ENCODE measurements around the gene POU2AF3.

POU2AF3 gene

DNA sequence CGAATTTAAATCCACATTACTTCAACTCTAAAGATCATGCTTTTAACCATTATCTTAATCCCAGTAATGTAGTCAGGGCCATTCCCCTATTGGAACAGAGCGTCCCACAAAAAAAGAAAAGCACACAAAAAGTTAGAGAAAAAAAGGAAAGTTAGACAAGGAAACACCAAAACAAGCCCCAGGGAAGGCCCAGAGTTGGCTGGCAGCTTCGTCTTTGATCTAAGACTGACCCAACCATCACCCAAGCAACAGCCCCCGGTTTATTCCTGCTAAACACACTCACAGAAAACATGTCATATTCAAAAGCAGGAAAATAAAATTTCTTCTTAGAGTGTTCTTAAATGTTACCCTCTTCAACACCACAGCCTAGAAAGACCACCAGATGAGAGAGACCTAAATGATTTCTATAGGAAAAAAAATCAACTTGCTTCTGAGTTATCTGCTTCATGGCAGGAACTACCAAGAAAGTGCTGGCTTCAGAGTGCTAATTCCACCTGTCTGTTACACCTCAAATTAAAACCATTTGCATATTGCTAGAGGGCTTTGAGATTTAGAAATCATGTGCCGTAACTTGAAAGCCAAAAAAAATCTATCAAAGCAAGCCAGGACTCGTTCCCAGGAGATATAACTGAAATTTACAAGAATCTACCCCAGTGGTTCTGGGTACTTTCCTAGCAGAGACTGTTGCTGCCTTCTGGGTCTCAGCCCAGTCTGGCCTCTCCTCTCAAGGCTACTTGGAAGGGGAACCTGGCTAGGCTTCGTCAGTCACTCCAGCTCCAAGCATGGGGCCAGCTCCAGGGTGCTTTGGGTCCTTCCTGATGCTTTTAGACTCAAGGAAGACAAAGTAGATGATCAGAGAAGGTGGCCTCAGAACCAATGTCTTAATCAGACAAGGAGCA, 31.2 kb downstream of the POU2AF3 start:
- no peak for DNase-seq (ENCODE audit: low read depth)

DNA sequence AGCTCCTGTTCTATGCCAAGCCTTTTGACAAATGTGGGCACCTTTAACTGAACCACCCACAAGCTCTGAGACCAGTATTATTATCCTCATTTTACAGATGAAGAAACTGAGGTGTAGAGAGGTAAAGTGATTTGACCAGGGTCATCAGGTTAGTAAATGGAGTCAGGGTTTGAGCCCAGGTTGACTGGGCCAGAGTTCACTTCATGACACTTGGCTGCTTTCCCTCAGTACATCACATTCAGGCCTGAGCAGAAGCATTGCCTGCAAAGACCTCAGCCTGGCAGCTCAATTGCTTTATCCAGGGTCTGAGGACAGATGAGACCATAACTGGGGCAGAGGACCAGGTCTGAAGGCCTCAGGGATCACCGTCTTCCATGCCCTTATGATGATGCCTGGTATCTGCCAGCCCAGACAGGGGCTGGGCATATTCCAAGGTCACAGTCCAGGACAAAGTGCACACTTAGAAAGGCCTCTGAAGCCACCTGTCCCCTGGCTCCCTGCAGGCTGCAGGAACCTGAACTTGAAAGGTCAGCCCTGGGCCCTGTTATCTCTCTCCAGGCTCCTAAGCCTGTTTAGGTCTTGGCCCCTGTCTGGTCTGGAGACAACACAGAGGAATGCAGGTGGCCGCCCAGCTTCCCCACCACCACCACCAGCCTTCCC, 32.0 kb downstream of the POU2AF3 start:
- no peak for DNase-seq (ENCODE audit: low read depth)

DNA sequence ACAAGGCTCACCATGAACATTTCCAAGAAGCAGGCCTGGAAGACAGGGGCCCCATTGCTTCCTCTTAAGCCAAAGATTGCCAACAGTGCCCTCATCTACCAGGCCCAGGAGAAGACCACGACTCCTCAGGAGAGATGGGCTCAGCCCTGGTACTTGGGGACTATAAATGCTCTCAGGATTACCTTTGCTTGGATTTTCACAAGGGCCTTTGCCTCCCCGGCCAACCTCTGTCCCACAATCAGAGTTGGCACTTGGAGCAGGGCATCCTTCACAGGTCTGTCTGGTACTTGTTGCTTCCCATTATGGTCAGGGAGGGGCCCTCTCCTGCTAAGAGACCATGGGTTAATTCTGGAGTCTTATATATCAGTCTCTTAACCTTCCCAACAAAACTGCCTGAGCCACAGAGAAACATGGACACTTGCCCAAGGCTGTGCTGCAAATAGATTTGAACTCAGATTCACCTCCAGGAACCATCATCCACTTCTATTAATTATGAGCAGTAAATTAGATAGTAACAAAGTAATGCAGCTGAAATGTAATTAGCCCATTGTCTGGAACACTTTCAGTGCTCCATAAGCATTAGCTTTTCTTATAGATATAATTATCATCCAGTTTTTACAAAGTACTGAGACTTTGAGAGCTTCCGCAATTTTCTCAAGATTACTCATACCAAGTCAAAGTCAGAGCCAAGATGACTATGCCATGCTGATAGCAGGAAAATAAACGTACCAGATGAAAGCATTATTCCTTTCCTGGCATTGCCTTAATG, 33.5 kb downstream of the POU2AF3 start:
- no peak for DNase-seq (ENCODE audit: low read depth)

DNA sequence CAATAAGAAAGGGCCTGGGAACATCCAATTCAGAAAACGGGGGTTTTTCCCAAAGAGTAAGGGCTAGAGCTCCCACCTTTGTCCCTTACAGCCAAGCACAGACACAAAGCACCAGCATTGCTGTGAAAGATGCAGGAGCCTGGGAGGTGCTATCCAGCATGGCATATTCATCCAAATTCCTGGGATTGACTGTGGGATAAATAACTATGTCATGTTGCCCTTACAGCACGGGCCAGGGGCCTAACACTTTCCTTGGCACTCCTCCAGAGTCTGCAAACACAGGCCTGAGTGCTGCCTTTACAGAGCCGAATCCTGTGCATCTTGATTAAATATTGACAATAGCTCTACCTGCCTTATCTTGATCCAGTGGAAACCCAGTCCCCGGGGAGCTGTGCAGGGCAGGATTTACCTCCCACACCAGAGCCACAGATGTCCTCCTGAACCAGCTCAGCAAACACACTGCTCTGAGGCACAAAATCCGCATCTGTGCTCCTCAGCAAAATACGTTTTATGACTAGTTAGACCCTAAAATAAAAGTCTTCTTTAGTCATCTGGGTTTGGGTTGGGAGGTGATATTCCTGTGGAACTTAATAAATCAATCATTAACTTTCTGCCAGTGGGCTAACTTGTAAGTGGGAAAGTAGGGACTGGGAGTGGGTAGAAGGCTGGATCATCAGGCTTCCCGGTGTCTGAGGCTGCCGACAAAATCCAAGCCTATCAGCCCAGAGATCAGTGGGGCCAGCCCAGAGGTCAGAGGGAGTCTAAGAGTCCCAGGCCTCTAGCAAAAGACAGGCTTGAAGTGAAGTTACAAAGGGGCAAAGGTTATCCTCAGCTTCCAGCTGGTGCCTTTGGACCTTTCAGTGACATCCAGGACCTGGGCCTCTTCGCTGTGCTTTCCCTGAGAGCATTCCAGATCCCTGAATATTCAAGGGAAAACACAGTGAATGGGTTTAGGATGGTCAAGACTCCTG, 36.5 kb downstream of the POU2AF3 start:
- no peak for DNase-seq (ENCODE audit: low read depth)

DNA sequence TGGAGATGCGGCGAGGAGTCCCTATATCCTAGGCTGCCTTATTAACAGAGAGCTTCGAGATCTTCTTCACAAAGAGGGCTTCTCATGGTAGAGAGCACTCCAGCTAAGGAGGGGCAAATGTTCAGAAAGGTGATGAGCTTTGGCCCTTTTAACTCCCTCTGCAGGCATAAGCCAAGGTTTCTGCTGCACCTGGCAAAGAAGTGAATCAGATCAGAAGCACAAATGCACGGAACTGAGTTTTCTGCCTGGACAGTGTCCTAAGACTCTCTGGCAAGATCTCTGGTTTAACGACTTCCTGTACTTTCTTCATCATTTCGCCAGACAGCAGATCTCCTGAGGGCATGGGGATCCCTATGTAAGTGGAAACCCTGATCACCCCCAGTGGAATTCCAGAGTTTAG, 37.2 kb downstream of the POU2AF3 start:
- no peak for DNase-seq (ENCODE audit: low read depth)

DNA sequence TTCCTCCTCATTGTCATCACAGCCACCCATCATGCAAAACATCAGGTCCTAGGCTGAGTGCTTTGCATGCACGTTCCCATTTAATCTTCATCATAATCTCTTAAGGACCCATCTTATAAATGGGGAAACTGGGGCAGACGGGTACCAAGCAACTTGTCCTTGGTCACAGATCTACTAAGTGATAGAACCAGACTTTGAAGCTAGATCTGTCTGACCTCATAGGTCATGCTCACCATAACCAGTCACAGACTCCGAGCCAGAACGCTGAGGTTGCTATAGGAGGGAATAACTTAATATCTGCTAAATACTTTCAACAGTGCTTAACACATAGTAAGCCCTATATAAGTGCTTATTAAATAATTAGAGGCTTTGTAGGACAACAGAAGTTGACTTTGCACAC, 37.7 kb downstream of the POU2AF3 start:
- no peak for DNase-seq (ENCODE audit: low read depth)

DNA sequence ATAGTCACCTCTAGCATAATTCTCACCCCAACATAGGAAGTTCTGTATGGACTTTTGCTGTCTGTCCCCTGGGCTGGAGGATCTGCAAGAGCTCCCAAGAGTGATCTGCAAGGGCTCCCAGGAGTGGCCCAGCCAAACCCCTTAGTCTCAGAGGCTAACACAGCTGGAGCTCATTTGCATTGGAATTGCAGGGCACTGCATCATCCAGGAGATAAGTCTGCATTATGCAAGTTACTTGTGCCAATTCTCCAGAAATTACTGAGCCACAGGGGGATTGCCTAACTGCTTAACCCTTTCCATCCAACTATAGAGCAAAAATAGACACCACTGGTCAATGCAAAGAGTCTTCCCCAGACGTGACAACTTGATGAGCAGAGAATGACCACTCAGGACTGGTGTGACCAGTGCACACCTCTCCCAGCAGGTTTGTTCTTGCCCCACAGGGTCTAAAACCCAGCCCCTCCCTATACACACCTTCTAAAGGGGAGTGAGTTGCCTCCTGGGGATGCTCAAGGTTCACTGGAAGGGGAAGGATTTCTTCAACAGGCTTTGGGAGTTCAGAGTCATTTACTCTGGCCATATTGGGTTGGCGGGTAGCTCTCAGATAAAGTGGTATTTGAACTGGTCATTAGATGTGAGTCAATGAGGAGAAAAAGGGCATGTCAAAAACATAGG, 38.4 kb downstream of the POU2AF3 start:
- no peak for DNase-seq (ENCODE audit: low read depth)

DNA sequence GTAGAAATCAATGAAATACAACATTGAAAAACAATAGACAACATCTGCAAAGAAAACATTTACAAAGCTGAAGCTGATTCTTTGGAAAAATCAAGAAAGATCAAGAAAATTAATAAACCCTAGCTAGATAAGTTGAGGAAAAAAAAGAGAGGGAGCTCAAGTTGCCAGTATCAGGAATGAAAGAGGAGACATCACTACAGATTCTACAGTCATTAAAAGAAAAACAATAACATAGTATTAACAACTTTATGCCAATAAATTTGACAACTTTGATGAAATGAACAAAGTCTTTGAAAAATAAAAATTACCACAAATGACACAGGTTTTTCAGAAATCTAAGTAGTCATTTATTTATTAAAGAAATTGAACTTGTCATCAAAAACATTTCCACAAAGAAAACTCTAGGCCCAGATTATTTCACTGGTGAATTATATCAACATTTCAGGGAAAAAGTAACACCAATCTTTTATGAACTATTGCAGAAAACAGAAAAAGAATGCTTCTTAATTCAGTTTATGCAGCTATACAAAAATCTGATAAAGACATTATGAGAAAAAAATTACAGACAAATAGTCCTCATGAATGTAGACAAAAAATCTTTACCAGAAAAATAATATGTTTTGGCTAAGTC, 41.5 kb downstream of the POU2AF3 start:
- no peak for DNase-seq (ENCODE audit: low read depth)

DNA sequence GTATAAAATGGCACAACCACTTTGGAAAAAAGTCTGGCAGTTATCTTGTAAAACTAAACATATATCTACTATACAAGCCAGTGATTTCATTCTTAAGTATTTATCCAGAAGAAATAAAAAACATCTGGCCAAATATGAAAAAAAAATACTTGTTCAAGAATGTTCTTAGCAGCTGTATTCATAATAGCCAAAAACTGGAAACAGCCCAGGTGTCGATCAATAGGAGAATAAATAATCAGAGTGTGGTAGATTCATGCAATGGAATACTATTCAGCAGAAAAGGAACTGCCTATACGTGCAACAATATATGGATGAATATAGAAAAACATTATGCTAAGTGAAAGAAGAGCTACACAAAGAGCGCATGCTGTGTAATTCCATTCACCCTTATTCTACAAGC, 44.0 kb downstream of the POU2AF3 start:
- no peak for DNase-seq (ENCODE audit: low read depth)

DNA sequence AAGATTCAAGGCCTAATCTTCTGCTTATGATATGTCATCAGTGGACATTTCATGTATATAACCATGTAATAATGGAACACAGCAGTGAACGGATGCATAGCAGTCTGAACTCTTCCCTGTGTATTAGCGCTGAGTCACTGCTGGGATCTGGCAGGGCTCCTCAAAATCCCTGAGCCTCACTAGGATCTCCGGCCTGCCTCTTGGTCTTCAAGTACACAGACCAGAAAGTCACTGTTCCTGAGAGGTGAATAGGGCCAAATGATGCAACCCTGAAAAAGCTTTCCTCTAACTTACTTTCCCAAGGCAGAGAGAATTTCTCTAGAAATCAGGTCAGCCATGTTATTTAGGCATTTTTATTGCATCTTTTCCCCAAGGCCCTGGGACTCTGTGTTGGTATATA, 45.7 kb downstream of the POU2AF3 start:
- no peak for DNase-seq (ENCODE audit: low read depth)

DNA sequence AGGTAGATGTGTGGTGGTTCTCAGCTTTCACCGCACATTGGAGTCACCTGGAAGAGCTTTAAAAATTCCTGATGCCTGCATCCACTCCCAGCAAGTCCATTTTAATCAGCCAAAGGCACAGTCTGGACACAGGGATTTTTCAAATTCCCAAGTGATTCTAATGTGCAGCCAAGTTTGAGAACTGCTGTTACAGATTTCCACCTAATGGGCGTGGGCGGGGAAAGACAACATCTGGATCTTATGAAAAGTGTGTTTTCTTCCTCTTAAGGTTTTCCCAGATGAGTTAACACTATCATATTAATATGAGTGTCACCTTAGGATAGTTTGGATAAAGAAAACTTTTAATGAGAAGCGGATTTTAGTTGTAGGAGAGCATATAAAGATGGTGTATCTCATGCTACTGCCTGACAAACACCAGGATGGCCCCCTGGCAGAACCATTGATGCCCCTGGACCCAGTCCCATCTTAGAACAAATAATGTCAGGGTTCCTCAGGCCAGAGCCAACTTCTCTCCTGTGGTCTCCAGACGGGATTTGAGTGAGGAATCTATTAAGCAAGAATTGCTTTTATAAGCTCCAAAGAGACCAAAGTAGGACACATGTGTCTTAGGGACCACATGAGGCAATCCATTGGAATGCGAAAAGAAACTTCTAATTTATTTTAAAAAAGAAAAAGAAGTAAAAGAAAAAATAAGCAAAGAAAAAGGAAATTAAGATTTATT, 48.8 kb downstream of the POU2AF3 start:
- DNase-seq (ENCODE audit: low read depth) = no peak

DNA sequence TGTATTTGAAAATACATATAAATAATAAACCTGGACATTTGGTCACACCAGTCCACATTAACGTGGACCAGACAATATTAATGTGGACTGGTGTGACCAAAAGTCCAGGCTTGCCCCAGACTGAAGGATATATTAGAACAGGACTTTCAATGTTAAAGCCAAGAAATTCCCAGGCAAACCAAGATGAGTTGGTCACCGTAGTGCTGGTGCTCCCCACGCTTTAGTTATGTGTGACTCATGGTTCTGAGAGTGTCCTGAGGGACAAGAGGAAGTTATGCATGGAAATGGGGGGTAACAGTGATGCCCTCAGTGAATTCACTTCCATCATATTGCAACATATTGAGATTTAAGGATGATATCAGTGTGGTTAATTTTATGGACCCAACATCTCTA, 49.4 kb downstream of the POU2AF3 start:
- no peak for DNase-seq (ENCODE audit: low read depth)

DNA sequence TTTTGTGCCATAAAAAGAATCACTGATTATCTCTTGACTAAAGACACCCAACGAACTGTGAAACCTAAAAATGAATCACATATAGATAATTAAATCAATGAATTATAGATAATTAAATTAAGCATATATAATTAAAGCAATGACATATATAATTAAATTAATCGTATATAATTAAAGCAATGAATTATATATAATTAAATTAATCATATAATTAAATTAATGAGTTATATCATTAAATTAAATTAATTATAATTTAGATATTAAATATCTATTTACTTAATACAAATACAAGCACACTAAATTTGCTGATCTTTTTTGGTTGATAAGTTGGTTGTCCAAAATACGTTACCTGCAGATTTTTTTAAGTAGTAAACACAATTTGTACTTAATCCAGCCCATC, 49.8 kb downstream of the POU2AF3 start:
- DNase-seq (ENCODE audit: low read depth) = no peak

DNA sequence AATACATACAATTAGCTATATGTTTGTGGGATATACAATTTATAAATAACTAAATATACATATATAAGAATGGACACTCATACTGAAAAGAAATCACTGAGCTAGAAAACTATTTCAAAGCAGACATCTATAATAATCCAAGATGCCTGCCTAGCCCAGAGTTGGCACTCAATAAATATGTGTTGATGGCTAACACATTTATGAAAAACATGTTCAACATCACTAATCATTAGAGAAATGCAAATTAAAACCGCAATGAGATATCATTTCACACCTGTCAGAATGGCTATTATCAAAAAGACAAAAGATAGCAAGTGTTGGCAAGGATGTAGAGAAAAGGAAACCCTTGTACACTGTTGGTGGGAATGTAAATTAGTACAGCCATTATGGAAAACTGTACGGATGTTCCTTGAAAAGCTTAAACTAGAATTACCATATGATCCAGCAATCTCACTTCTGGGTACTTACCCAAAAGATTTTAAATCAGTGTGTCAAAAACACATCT, 50.9 kb downstream of the POU2AF3 start:
- DNase-seq (ENCODE audit: low read depth) = no peak

DNA sequence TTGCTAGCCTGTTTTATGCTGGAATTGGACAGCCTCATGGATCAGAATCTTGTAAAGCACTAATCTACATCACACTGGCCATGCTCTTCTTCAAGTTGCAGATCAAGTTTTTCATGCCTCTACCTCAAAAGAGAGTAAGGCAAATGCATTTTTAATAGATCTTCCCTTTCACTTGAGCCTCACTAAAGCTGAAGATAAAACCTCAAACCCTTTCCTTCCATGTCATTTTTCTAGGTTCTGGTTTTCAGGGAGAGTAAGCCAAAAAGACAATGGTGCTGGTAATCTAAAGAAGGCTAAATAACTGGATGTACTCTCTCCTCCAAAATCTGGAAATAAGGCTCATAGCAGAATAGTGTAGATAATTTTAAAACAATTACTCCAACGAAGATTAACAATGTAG, 52.5 kb downstream of the POU2AF3 start:
- no peak for DNase-seq (ENCODE audit: low read depth)

DNA sequence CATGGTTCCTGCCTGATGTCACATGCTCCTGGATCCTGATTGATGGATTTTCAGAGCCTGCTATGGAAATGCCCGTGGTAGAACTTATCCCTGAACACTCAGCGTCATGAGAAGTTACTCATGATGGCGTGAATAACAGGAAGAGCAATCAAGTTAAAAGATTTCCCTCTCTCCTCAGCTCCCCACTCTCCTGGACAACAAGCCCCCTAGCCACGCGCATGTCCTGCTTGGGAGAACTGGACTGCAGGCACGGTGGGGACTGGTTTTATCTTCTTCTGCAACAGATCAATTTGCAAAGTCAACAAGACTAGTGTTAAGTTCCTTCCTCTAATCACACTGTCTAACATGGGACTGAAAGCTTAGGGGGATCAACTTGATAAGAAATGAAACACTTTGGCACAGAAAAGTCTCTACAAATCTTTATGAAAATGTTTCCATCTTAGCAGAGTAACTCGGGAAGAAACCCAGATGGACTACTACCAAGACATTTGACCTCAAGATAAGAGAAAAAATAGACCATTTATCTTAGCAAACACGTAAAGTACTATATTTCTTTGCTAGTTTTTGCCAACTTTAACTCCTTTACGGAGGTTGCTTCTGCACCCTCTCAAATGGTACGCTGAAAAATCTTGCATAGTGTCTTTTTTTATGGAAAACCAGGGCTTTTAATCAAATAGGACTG, 53.2 kb downstream of the POU2AF3 start:
- no peak for DNase-seq (ENCODE audit: low read depth)

DNA sequence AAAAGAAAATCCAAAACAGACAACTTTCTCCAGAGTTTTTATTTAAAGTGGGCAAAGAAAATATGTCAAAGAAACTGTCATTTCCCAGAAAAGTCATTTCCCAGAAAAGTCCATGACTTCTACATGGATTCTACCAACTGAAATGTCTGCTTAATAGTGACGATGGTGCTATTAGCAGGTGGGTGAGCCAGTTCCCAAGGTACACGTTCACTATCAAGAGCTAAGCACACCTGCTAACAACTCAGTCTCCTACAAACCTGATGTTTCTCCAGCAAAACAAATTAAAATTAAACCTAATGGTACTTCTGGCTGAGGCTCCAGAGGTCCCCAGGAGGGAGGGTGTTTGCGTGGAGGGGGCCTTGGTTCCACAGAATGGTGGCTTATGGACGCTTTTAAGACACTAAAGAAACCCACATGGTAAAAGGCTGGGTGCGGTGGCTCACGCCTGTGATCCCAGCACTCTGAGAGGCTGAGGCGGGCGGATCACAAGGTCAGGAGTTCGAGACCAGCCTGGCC, 53.9 kb downstream of the POU2AF3 start:
- no peak for DNase-seq (ENCODE audit: low read depth)

DNA sequence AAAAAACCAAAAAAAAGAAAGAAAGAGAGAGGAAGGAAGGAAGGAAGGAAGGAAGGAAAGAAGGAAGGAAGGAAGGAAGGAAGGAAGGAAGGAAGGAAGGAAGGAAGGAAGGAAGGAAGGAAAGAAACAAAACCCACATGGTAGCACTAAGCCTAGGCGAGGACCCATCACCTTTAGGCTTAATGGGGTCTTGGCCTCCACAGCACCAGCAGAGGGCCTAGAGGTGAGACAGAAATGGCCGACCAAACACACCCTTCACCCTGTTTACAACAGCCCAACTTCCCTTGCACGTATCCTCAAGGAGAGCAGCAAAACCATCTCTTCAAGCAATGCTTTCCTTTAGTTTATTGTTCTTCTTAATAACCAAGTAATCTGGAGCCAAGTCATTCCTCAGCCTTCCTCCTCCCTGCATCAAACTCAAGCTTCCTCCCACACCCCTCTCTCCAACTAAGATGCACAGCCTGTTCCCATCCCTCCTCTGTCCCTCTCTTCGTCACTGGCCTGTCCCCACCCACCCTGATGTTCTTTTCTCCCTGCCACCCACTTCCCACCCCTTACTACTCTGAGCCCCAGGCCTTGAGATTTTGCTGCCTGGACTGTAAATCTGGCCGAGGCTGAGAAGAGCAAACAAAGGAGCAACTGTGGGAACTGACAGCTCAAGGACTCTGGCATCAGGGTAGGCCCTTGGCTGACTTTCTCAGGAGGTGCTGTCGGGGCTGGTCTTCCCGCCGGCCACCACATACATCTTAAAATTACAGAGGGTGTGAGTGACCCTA, 54.8 kb downstream of the POU2AF3 start:
- no peak for DNase-seq (ENCODE audit: low read depth)
